MM.1S (cell line): ENCODE measurements around the gene USP47.

ENCODE experiments used
- DNase-seq: peaks from one replicate; pipeline ENCODE4 v3.0.0-alpha.2; 2015
- H2AFZ ChIP-seq: fragments of 300-600 bp; sonication (generic); 2 replicates; pipeline ENCODE4 v1.6.0; 2016; ENCODE audit warnings: antibody characterized with exemption, low read length
- H3F3A ChIP-seq: fragments of 300-600 bp; sonication (generic); 2 replicates; pipeline ENCODE4 v1.6.1; 2016; ENCODE audit warnings: mild to moderate bottlenecking, antibody characterized with exemption, low read length, moderate library complexity, mixed read lengths; ENCODE audit not compliant: insufficient read depth
- H3K27ac ChIP-seq: fragments of 300-600 bp; sonication (generic); 2 replicates; pipeline ENCODE4 v1.5.1; 2016; ENCODE audit warnings: mild to moderate bottlenecking, low read length
- H3K27me3 ChIP-seq: fragments of 300-600 bp; sonication (generic); replicated peaks from 2 replicates; pipeline ENCODE4 v1.6.0; 2016; ENCODE audit warnings: low read length; ENCODE audit not compliant: insufficient read depth
- H3K36me3 ChIP-seq: fragments of 300-600 bp; sonication (generic); replicated peaks from 2 replicates; pipeline ENCODE4 v1.6.1; 2016; ENCODE audit warnings: mild to moderate bottlenecking, low read length, mixed read lengths; ENCODE audit not compliant: insufficient read depth
- H3K4me1 ChIP-seq: fragments of 300-600 bp; sonication (generic); 2 replicates; pipeline ENCODE4 v1.6.1; 2016; ENCODE audit warnings: low read length, mixed read lengths
- H3K4me2 ChIP-seq: fragments of 300-600 bp; sonication (generic); 2 replicates; pipeline ENCODE4 v1.6.0; 2016; ENCODE audit warnings: low read depth, low read length
- H3K4me3 ChIP-seq: fragments of 300-600 bp; sonication (generic); 2 replicates; pipeline ENCODE4 v1.5.1; 2016; ENCODE audit warnings: low read length, mixed read lengths
- H3K79me2 ChIP-seq: fragments of 300-600 bp; sonication (generic); 2 replicates; pipeline ENCODE4 v1.6.1; 2016; ENCODE audit warnings: mixed run types, low read length, mixed read lengths
- H3K9ac ChIP-seq: fragments of 300-600 bp; sonication (generic); 2 replicates; pipeline ENCODE4 v1.6.1; 2016; ENCODE audit warnings: low read length, mixed read lengths
- H3K9me2 ChIP-seq: fragments of 300-600 bp; sonication (generic); replicated peaks from 2 replicates; pipeline ENCODE4 v1.6.1; 2016; ENCODE audit warnings: mild to moderate bottlenecking, low read length, mixed read lengths; ENCODE audit not compliant: insufficient read depth
- H3K9me3 ChIP-seq: fragments of 300-600 bp; sonication (generic); replicated peaks from 2 replicates; pipeline ENCODE4 v1.6.1; 2016; ENCODE audit warnings: mild to moderate bottlenecking, low read length, mixed read lengths; ENCODE audit not compliant: insufficient read depth
- H4K20me1 ChIP-seq: fragments of 300-600 bp; sonication (generic); 2 replicates; pipeline ENCODE4 v1.6.1; 2016; ENCODE audit warnings: mild to moderate bottlenecking, low read length, moderate library complexity, mixed read lengths; ENCODE audit not compliant: insufficient read depth
- CTCF ChIP-seq: fragments of 300-600 bp; sonication (generic); IDR thresholded peaks from 2 replicates; pipeline ENCODE4 v1.5.1; 2016; ENCODE audit warnings: antibody characterized with exemption, low read length, mixed read lengths
- EZH2 ChIP-seq: fragments of 300-600 bp; sonication (generic); optimal IDR thresholded peaks from 2 replicates; pipeline ENCODE3; 2017; ENCODE audit warnings: low read depth, mild to moderate bottlenecking, antibody characterized with exemption, low read length, mixed read lengths
- EZH2phosphoT487 ChIP-seq: fragments of 300-600 bp; sonication (generic); IDR thresholded peaks from 2 replicates; pipeline ENCODE4 v1.6.1; 2018; ENCODE audit warnings: antibody characterized with exemption, low read length

USP47 gene

DNA sequence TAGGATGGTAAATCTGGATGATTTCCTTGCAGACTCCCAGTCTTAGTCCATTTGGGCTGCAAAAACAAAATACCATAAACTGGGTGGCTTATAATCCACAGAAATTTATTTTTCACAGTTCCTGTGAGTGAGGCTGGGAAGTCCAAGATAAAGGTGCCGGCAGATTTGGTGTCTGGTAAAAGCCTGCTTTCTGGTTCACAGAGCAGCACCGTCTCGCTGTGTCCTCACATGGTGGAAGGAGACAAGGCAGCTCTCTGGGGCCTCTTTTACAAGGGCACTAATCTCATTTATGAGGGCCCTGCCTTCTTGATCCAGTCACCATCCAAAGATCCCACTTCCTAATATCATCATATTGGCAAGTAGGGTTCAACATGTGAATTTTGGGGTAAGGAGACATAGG is 8.9 kb downstream of the USP47 start:
- 0 out of 2 replicates have a peak, but pooled peaks cover 4% of the 10 kb centered on the region for H3F3A ChIP-seq
- peaks cover 20% of the 10 kb centered on the region for H3K4me1 ChIP-seq
- H3K4me3 ChIP-seq = no peak overlapping the region
- no peaks in the 10 kb centered on the region for H3K9me3 ChIP-seq
- DNase-seq = no peak
- TF ChIP-seq EZH2phosphoT487 = no peak
- no peak for TF ChIP-seq CTCF
- no peak for TF ChIP-seq EZH2
- H4K20me1 ChIP-seq = peaks cover 74% of the 10 kb centered on the region
- H3K27me3 ChIP-seq = no peaks in the 10 kb centered on the region
- no peak overlapping the region for H2AFZ ChIP-seq
- H3K9me2 ChIP-seq = no peaks in the 10 kb centered on the region
- no peak overlapping the region for H3K4me2 ChIP-seq
- no peaks in the 10 kb centered on the region for H3K36me3 ChIP-seq
- no peak overlapping the region for H3K27ac ChIP-seq
- H3K79me2 ChIP-seq = peaks cover 100% of the 10 kb centered on the region
- no peak overlapping the region for H3K9ac ChIP-seq

GRCh38 chr11:11856638-11857037 is 14.9 kb downstream of the USP47 start:
- no peak for TF ChIP-seq CTCF
- TF ChIP-seq EZH2phosphoT487 = no peak

DNA sequence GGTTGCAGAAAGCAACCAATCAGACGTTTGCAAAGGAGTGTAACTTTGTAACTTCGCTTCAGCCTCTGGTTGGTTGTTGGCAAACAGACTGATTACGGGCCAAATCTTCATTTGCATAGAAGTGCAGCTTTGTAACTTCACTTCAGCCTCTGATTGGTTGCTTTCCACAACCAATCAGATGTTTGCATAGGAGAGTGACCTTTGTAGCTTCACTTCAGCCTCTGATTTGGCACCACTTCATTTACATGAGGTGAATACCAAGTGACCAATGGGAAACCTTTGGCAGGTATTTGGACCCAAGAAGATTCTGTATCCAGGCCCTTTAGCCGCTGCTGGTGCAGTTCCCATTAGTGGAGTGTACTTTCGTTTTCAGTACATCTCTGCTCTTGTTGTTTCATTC is 16.0 kb downstream of the USP47 start:
- H3K9me2 ChIP-seq = no peaks in the 10 kb centered on the region
- DNase-seq = no peak

More at GRCh38 chr11:11856638-11857037, 14.9 kb downstream of the USP47 start:
- Histone ChIP-seq H2AFZ (no peak overlapping the region), H3K9me2 (no peaks in the 10 kb centered on the region), H3K9ac (no peak overlapping the region), H3F3A (peaks cover 16% of the 10 kb centered on the region; the same call in 1 of the 2 replicates), H3K36me3 (no peaks in the 10 kb centered on the region), H3K27ac (peak overlapping the region; percentile 16; the same call in 1 of the 2 replicates), H4K20me1 (peaks cover 50% of the 10 kb centered on the region), H3K27me3 (no peaks in the 10 kb centered on the region), H3K4me1 (peaks cover 24% of the 10 kb centered on the region; the same call in 1 of the 2 replicates), H3K79me2 (peaks cover 91% of the 10 kb centered on the region), H3K9me3 (no peaks in the 10 kb centered on the region), H3K4me3 (no peak overlapping the region), H3K4me2 (no peak overlapping the region)
- peak; percentile 82 for DNase-seq

More for the DNA sequence above, 16.0 kb downstream of the USP47 start:
- Histone ChIP-seq H3K27me3 (no peaks in the 10 kb centered on the region), H3F3A (peaks cover 16% of the 10 kb centered on the region; the same call in 1 of the 2 replicates), H3K4me3 (no peak overlapping the region), H4K20me1 (peaks cover 44% of the 10 kb centered on the region; the same call in 1 of the 2 replicates), H3K36me3 (no peaks in the 10 kb centered on the region), H3K4me2 (no peak overlapping the region), H3K4me1 (peaks cover 24% of the 10 kb centered on the region; the same call in 1 of the 2 replicates), H3K9me3 (no peaks in the 10 kb centered on the region), H3K9ac (no peak overlapping the region), H2AFZ (no peak overlapping the region), H3K27ac (no peak overlapping the region), H3K79me2 (peaks cover 91% of the 10 kb centered on the region)
- no peak for TF ChIP-seq EZH2
- TF ChIP-seq EZH2phosphoT487 = no peak
- no peak for TF ChIP-seq CTCF
